Measurements from ENCODE around the gene CBX2. TPM values are rescaled to one million over a fixed set of nuclear protein-coding genes. Genes with fewer than 3 reads are reported as not detected.

CBX2 gene
- total and polyA plus RNA-seq, 8 donors = 1.1 to 3.2 (median 2.5) TPM

DNA sequence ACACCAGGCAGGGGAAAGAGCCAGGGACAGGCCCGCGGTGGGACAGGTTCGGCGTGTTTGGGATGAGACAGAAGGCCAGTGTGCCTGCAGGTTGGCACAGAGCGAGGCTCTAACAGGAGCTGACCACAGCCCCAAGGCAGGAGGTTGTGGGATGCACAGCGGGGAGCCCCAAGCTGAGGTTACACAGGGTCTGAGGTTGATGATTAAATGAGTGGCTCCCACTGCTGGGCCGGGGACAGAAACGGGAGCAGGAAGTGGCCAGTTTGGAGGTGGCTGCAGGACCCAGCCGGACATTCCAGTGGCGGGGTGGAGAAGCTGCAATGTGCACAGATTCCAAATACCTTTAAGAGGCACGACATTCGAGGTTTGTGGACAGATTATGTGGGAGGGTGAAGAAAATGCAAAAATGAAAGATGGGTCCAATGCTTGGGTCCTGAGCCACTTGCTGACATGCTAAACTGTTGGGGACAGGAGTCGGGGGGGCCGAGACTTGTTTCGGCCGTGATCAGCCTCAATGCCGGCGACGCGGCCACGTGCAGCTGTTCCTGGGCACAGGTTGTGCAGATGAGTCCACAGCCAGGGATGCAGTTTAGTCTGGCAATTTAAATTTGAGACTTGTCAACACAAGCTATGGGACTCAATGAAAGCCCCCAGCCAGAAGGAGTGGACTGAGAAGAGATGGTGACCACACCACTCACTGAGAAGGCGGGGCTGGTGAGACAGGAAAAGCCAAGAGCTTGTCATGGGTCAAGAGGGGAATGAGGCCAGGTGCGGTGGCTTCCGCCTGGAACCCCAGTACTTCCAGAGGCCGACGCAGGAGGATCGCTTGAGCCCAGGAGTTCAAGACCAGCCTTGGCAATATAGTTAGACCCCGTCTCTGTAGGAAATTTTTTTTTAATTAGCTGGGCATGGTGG, 38.5 kb upstream of the CBX2 start:
- H3K9me3 ChIP-seq = no peaks in the 10 kb centered on the region
- FAIRE-seq (no peak), DNase-seq (no peak), ATAC-seq (peak; percentile 11 to 49 (median 17))
- 59 to 69% methylated on average over 28 of the region's 28 CpGs for WGBS, 2 donors
- peaks cover 0 to 10% (median 0%) of the 10 kb centered on the region in 3 donors for H3K4me1 ChIP-seq
- no peaks in the 10 kb centered on the region for H3K27me3 ChIP-seq
- H3K4me3 ChIP-seq = no peak overlapping the region
- intact Hi-C loops (cut with DNase I) = no loop called here
- peak overlapping the region; percentile 45 to 81 (median 68) for H3K27ac ChIP-seq
- H3K36me3 ChIP-seq = no peaks in the 10 kb centered on the region
- TF ChIP-seq, protein P1, sequence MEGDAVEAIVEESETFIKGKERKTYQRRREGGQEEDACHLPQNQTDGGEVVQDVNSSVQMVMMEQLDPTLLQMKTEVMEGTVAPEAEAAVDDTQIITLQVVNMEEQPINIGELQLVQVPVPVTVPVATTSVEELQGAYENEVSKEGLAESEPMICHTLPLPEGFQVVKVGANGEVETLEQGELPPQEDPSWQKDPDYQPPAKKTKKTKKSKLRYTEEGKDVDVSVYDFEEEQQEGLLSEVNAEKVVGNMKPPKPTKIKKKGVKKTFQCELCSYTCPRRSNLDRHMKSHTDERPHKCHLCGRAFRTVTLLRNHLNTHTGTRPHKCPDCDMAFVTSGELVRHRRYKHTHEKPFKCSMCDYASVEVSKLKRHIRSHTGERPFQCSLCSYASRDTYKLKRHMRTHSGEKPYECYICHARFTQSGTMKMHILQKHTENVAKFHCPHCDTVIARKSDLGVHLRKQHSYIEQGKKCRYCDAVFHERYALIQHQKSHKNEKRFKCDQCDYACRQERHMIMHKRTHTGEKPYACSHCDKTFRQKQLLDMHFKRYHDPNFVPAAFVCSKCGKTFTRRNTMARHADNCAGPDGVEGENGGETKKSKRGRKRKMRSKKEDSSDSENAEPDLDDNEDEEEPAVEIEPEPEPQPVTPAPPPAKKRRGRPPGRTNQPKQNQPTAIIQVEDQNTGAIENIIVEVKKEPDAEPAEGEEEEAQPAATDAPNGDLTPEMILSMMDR (IDR thresholded peaks at IDR 0.05) = no peak

DNA sequence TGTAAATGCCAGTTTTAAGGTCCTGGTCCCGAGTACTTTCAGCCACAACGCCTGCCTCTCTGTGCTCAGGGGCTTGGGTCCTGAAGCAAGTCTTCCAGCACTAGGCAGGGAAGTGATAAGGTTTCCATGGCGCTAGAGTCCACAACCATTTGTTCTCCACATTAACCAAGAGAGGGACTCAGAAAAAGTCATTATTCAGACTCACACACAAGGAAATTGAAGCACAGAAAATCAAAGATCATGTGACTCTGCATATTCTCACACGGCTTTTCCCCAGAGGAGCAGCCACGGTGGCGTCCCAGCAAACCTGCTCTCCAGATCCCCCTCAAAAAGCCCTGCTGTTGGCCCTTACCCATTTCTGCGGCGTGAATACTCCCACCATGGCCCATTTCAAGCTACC, 37.5 kb upstream of the CBX2 start:
- WGBS, 2 donors = 5 to 9% methylated on average over 8 of the region's 8 CpGs
- Histone ChIP-seq H3K36me3 (no peaks in the 10 kb centered on the region), H3K9me3 (no peaks in the 10 kb centered on the region), H3K4me3 (peak overlapping the region in 1 of 4 donors; percentile 17), H3K27me3 (no peaks in the 10 kb centered on the region), H3K27ac (peak overlapping the region; percentile 49 to 81 (median 68)), H3K4me1 (peaks cover 0 to 10% (median 0%) of the 10 kb centered on the region in 3 donors)
- ATAC-seq (peak; percentile 51 to 75 (median 73)), DNase-seq (peak in 1 of 6 donors; percentile 60), FAIRE-seq (no peak)
- intact Hi-C loops (cut with DNase I) = no loop called here
- TF ChIP-seq, protein P1 (IDR thresholded peaks at IDR 0.05) = no peak

DNA sequence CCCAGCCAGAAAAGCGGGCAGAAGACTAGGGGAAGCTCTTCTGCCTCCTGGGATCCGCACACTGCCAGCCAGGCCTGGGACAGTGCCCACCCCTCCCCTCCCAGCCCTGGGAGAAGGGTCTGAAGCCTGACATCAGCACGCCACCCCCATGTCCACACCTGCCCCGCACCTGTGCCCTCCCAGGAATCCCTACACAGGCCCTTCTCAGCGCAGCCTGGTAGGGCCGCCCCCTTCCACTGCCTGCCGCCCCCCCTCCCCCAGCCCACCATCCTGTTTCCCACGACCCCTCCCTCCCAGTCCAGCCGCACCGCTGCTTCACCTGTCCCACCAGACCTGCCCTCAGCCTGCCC, 36.6 kb upstream of the CBX2 start:
- no peaks in the 10 kb centered on the region for H3K36me3 ChIP-seq
- no peak for DNase-seq
- H3K27ac ChIP-seq = peak overlapping the region; percentile 43 to 81 (median 62)
- no peaks in the 10 kb centered on the region for H3K9me3 ChIP-seq
- TF ChIP-seq, protein P1 (IDR thresholded peaks at IDR 0.05) = no peak
- H3K4me3 ChIP-seq = peak overlapping the region in 1 of 4 donors; percentile 37
- no peaks in the 10 kb centered on the region for H3K27me3 ChIP-seq
- no peak for ATAC-seq
- intact Hi-C loops (cut with DNase I) = no loop called here
- H3K4me1 ChIP-seq = peaks cover 0 to 10% (median 0%) of the 10 kb centered on the region in 3 donors
- WGBS, 2 donors = 29 to 30% methylated on average over 8 to 10 of the region's 10 CpGs
- FAIRE-seq = no peak

DNA sequence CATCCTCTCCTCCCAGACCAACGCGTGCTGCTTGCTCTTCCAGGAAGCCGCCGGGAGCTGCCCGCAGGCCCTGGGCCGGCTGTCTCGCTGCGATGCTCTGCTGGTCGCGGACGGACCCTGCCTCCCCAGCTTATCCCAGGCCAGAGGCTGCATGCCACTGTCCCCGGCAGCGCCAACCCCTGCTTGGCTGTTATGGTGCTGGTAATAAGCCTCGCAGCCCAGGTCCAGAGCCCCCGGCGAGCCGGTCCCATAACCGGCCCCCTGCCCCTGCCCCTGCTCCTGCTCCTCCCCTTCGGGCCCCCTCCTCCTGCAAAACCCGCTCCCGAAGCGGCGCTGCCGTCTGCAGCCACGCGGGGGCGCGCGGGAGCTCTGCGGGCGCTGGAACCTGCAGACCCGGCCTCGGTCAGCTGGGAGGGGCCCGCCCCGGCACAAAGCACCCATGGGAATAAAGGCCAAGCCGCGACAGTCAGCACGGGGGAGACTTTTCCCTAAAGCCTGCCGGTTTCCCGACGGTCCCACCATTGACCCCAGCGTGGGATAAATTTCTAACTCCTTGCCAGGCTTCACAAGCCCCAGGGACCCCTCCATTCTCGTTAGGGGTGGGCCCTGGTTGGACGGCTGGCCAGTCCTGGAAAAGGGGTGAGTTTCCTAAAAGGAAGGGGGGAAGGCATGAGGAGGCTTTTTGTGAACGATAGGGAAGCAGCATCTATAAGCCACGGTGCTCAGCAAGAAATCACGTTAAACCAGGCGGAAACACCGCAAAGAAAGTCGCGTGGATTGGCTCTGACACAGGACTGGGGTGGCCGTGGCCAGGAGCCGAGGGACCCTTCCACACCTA, 36.0 kb upstream of the CBX2 start:
- DNase-seq (peak; percentile 52 to 96 (median 82)), FAIRE-seq (no peak), ATAC-seq (peak; percentile 69 to 79 (median 76))
- TF ChIP-seq, protein P1 (IDR thresholded peaks at IDR 0.05) = peak; percentile 89 to 94 (median 92)
- Histone ChIP-seq H3K4me1 (peaks cover 0 to 10% (median 0%) of the 10 kb centered on the region in 3 donors), H3K27me3 (no peaks in the 10 kb centered on the region), H3K4me3 (peak overlapping the region in 2 of 4 donors; percentile 22 to 37), H3K27ac (peak overlapping the region in 2 of 4 donors; percentile 23 to 81), H3K9me3 (no peaks in the 10 kb centered on the region), H3K36me3 (no peaks in the 10 kb centered on the region)
- WGBS, 2 donors = 9 to 10% methylated on average over 51 to 53 of the region's 53 CpGs
- intact Hi-C loops (cut with DNase I) = no loop called here

All from pancreas (tissue), 10 donors.